Measurements from ENCODE around the gene FAAH. TPM values are rescaled to one million over a fixed set of nuclear protein-coding genes. Genes with fewer than 3 reads are reported as not detected.

The FAAH gene
- total and polyA plus RNA-seq, 2 of the 13 experiments (the other 11 are each of a cell fraction or from before 2014, with no cell fraction given) = 5.4 to 11.0 TPM

DNA sequence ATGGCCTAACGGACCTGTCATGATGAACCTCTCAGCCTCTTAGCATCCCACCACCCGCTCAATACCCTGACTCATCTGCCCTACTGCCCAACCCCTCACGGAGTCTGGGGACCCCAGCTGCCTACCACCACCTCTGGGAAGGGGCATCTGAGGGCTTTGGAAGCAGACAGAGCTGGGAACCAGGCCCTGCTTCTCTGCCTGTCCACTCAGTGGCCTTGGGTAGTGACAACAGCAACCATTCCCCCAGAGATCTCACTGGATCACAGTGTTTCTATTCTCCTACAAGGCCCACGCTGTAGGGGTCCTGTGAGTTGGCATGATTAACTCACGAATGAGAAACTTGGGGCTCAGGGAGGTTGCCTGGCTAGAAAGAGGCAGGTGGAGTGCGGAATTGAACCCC lies 63.1 kb downstream of the FAAH start:
- Histone ChIP-seq H3K79me2 (ENCODE audit: insufficient read depth, low read length) (no peaks in the 10 kb centered on the region), H2AFZ (ENCODE audit: low read length) (no peak overlapping the region), H3K9me3 (ENCODE audit: low read length) (no peaks in the 10 kb centered on the region), H3K4me3 (replicated peaks in 1 of 3; ENCODE audit: insufficient read depth in 1 of 3, low read depth in 2 of 3, low read length in 3 of 3) (no peak overlapping the region), H3K36me3 (replicated peaks in 1 of 2; ENCODE audit: control insufficient read depth in 1 of 2, insufficient read depth in 2 of 2, low read length in 2 of 2) (no peaks in the 10 kb centered on the region), H3K4me2 (ENCODE audit: low read depth, low read length) (no peak overlapping the region), H4K20me1 (ENCODE audit: insufficient read depth, low read length) (no peaks in the 10 kb centered on the region), H3K9ac (ENCODE audit: insufficient read depth, low read depth, low read length) (no peak overlapping the region), H3K27ac (ENCODE audit: extremely low read length, insufficient read depth, low read length) (no peak overlapping the region), H3K27me3 (ENCODE audit: control insufficient read depth in 1 of 2, insufficient read depth in 2 of 2, low read length in 2 of 2) (peaks cover 11 to 70% of the 10 kb centered on the region in 2 experiments; a peak in 4 of 5 replicates), H3K4me1 (ENCODE audit: insufficient read depth, low read length) (no peaks in the 10 kb centered on the region)
- ChIA-PET POLR2A (no interaction called here), CTCF (ENCODE audit: low intra/inter-chr PET ratio, low total read pairs) (no interaction called here)
- no TSS peak for BruUV-seq (replicated peaks)
- TF ChIP-seq RARA (CRISPR knock-in tag; IDR thresholded peaks at IDR 0.05) (no peak), ZNF460 (CRISPR knock-in tag; IDR thresholded peaks at IDR 0.05; ENCODE audit: borderline replicate concordance) (no peak), PAWR (CRISPR knock-in tag; IDR thresholded peaks at IDR 0.05; ENCODE audit: borderline replicate concordance) (no peak), TOPORS (CRISPR knock-in tag; IDR thresholded peaks at IDR 0.05) (no peak), CREB1 (IDR thresholded peaks at IDR 0.05) (no peak), CREB1 (CRISPR knock-in tag; IDR thresholded peaks at IDR 0.05) (no peak), GATAD1 (CRISPR knock-in tag; IDR thresholded peaks at IDR 0.05) (no peak), NFE2L1 (CRISPR knock-in tag; IDR thresholded peaks at IDR 0.05; ENCODE audit: borderline replicate concordance) (no peak), ZNF33A (CRISPR knock-in tag; IDR thresholded peaks at IDR 0.05; ENCODE audit: borderline replicate concordance) (no peak), ZNF30 (CRISPR knock-in tag; IDR thresholded peaks at IDR 0.05) (no peak), ZNF83 (CRISPR knock-in tag; IDR thresholded peaks at IDR 0.05; ENCODE audit: borderline replicate concordance) (no peak), ZNF567 (CRISPR knock-in tag; IDR thresholded peaks at IDR 0.05; ENCODE audit: borderline replicate concordance) (no peak), ZNF772 (CRISPR knock-in tag; IDR thresholded peaks at IDR 0.05) (no peak)
- TF ChIP-seq, protein P1, sequence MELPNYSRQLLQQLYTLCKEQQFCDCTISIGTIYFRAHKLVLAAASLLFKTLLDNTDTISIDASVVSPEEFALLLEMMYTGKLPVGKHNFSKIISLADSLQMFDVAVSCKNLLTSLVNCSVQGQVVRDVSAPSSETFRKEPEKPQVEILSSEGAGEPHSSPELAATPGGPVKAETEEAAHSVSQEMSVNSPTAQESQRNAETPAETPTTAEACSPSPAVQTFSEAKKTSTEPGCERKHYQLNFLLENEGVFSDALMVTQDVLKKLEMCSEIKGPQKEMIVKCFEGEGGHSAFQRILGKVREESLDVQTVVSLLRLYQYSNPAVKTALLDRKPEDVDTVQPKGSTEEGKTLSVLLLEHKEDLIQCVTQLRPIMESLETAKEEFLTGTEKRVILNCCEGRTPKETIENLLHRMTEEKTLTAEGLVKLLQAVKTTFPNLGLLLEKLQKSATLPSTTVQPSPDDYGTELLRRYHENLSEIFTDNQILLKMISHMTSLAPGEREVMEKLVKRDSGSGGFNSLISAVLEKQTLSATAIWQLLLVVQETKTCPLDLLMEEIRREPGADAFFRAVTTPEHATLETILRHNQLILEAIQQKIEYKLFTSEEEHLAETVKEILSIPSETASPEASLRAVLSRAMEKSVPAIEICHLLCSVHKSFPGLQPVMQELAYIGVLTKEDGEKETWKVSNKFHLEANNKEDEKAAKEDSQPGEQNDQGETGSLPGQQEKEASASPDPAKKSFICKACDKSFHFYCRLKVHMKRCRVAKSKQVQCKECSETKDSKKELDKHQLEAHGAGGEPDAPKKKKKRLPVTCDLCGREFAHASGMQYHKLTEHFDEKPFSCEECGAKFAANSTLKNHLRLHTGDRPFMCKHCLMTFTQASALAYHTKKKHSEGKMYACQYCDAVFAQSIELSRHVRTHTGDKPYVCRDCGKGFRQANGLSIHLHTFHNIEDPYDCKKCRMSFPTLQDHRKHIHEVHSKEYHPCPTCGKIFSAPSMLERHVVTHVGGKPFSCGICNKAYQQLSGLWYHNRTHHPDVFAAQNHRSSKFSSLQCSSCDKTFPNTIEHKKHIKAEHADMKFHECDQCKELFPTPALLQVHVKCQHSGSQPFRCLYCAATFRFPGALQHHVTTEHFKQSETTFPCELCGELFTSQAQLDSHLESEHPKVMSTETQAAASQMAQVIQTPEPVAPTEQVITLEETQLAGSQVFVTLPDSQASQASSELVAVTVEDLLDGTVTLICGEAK (IDR thresholded peaks at IDR 0.05) = no peak
- TF ChIP-seq, protein P1 (CRISPR knock-in tag; IDR thresholded peaks at IDR 0.05) = no peak
- TF ChIP-seq, protein P2, sequence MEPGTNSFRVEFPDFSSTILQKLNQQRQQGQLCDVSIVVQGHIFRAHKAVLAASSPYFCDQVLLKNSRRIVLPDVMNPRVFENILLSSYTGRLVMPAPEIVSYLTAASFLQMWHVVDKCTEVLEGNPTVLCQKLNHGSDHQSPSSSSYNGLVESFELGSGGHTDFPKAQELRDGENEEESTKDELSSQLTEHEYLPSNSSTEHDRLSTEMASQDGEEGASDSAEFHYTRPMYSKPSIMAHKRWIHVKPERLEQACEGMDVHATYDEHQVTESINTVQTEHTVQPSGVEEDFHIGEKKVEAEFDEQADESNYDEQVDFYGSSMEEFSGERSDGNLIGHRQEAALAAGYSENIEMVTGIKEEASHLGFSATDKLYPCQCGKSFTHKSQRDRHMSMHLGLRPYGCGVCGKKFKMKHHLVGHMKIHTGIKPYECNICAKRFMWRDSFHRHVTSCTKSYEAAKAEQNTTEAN (CRISPR knock-in tag; conservative IDR thresholded peaks at IDR 0.05) = no peak
- FAIRE-seq (no peak), DNase-seq (ENCODE audit: low spot score) (no peak), ATAC-seq (no peak)
- WGBS (ENCODE audit: low lambda C conversion rate) = 4% methylated on average over 4 of the region's 6 CpGs
- intact Hi-C loops (cut with micrococcal nuclease; ENCODE audit: unreplicated experiment) = no loop called here
- in situ Hi-C loops (cut with HindIII; ENCODE audit: extremely low pct_ligation_motif_present, low pct_unique_long_range_greater_than_20kb) = no loop called here
